PFSK-1 (cell line): ENCODE results near the gene GTF3C2.

Experiments
- FOXP2 ChIP-seq: optimal IDR thresholded peaks from 2 replicates; pipeline ENCODE3; 2011; ENCODE audit warnings: borderline replicate concordance, control low read depth, inconsistent platforms; ENCODE audit not compliant: insufficient read depth; ENCODE audit errors: extremely low read length, extremely low read depth
- POLR2AphosphoS5 ChIP-seq: IDR thresholded peaks from 2 replicates; pipeline ENCODE4 v1.6.1; 2012; ENCODE audit warnings: low read depth, mild to moderate bottlenecking, control low read depth, low read length, moderate library complexity
- SIN3A ChIP-seq: IDR thresholded peaks from 2 replicates; pipeline ENCODE4 v1.6.1; 2012; ENCODE audit warnings: mild to moderate bottlenecking, low read length, moderate library complexity, borderline replicate concordance; ENCODE audit not compliant: insufficient read depth
- TAF1 ChIP-seq: IDR thresholded peaks from 2 replicates; pipeline ENCODE4 v1.6.1; 2012; ENCODE audit warnings: low read length, control low read depth, borderline replicate concordance; ENCODE audit not compliant: insufficient read depth
- TF ChIP-seq, protein P1 (sequence below), 2 experiments: IDR thresholded peaks; 2 replicates each; pipeline versions ENCODE4 v1.6.1 to v1.8.0; 2011 to 2012; ENCODE audit warnings: low read depth in 2 of 2, low read length in 2 of 2, control low read depth in 1 of 2, inconsistent platforms in 1 of 2, mild to moderate bottlenecking in 1 of 2, moderate library complexity in 1 of 2; ENCODE audit not compliant: insufficient read depth in 1 of 2

Gene GTF3C2

DNA sequence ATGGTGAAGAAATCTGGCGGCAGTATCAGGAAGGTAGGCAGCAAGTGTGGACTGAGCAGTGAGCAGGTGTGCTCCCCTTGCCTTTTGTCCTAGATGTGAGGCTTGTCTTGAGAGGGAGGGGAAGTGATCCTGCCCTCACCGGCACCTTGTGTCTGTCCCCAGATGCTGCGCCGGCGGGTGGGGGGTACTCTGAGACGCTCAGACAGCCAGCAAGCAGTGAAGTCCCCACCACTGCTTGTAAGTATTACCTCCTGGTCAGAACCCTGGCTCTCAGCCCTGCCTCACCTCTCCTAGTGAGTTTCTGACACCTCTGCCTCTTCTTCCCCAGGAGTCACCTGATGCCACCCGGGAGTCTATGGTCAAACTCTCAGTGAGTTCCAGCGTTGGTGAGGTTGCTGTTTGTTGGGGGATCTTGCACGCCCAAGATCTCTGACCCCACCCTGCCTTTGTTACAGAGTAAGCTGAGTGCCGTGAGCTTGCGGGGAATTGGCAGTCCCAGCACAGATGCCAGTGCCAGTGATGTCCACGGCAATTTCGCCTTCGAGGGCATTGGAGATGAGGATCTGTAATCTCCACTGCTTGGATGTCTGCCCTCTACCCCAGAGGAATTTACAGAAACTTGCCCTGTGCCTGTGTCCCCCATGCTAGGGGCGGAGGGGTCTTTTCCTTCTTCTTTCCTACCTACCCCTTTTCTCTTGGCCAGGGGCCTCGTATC is 19.7 kb upstream of the GTF3C2 start:
- TF ChIP-seq SIN3A (no peak), POLR2AphosphoS5 (0 out of 2 replicates have a peak, but pooled peaks have one; percentile 2)

DNA sequence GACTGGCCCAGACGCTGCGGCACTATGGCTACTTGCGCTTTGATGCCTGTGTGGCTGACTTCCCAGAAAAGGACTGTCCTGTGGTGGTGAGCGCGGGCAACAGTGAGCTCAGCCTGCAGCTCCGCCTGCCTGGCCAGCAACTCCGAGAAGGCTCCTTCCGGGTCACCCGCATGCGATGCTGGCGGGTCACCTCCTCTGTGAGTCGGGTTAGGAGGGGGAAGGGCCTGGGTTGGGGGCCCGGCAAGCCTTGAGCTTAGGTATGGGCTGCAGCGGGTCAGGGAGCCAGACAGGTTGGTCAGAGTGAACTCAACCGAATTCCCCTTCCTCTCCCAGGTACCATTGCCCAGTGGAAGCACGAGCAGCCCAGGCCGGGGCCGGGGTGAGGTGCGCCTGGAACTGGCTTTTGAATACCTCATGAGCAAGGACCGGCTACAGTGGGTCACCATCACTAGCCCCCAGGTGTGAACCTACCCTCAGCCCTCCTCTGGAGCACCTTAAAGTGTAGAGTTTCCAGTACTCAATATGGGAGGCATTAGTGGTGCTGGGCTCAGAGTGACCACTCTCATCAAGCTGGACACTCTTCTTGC is 19.0 kb upstream of the GTF3C2 start:
- TF ChIP-seq SIN3A: no peak

DNA sequence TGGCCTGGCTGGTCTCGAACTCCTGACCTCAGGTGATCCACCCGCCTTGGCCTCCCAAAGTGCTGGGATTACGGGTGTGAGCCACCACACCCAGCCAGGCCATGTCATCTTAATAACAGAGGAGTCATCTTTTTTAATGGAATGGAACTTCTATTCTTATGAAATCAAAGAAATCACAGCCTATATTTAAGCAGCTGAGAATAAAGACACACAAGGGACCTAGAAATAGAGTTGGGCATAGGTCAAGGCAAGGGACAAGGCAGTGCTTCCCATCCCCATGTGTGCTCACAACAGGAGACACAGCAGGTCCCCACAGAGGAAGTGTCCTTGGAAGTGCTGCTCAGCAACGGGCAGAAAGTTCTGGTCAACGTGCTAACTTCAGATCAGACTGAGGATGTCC is 17.0 kb upstream of the GTF3C2 start:
- TF ChIP-seq FOXP2: no peak
- TF ChIP-seq TAF1: no peak
- TF ChIP-seq, protein P1, sequence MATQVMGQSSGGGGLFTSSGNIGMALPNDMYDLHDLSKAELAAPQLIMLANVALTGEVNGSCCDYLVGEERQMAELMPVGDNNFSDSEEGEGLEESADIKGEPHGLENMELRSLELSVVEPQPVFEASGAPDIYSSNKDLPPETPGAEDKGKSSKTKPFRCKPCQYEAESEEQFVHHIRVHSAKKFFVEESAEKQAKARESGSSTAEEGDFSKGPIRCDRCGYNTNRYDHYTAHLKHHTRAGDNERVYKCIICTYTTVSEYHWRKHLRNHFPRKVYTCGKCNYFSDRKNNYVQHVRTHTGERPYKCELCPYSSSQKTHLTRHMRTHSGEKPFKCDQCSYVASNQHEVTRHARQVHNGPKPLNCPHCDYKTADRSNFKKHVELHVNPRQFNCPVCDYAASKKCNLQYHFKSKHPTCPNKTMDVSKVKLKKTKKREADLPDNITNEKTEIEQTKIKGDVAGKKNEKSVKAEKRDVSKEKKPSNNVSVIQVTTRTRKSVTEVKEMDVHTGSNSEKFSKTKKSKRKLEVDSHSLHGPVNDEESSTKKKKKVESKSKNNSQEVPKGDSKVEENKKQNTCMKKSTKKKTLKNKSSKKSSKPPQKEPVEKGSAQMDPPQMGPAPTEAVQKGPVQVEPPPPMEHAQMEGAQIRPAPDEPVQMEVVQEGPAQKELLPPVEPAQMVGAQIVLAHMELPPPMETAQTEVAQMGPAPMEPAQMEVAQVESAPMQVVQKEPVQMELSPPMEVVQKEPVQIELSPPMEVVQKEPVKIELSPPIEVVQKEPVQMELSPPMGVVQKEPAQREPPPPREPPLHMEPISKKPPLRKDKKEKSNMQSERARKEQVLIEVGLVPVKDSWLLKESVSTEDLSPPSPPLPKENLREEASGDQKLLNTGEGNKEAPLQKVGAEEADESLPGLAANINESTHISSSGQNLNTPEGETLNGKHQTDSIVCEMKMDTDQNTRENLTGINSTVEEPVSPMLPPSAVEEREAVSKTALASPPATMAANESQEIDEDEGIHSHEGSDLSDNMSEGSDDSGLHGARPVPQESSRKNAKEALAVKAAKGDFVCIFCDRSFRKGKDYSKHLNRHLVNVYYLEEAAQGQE (IDR thresholded peaks at IDR 0.05; ENCODE audit: insufficient read depth in 1 of 2, low read depth in 2 of 2, low read length in 2 of 2): no peak
- TF ChIP-seq SIN3A: no peak
- no peak for TF ChIP-seq POLR2AphosphoS5

DNA sequence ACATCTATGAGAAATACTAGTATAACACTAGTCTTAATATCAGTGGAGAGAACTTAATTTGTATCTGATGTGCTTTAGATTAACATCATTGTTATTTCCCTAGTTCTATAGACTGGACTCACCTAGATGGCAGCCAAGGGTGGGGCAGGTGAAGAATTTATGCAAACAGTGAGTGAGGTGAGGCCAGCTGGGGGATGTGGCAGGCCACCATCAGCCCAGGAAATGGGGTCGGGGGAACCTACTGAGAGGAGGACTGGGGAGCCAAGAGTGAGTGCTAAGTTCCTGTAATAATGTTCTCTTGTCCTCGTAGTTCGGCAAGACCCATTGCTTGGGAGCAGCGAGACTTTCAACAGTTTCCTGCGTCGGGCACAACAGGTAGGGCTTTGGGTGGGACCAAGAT is 16.4 kb upstream of the GTF3C2 start:
- no peak for TF ChIP-seq SIN3A
- TF ChIP-seq, protein P1 (IDR thresholded peaks at IDR 0.05; ENCODE audit: insufficient read depth in 1 of 2, low read depth in 2 of 2, low read length in 2 of 2): no peak
- no peak for TF ChIP-seq POLR2AphosphoS5
- no peak for TF ChIP-seq TAF1
- TF ChIP-seq FOXP2: no peak

DNA sequence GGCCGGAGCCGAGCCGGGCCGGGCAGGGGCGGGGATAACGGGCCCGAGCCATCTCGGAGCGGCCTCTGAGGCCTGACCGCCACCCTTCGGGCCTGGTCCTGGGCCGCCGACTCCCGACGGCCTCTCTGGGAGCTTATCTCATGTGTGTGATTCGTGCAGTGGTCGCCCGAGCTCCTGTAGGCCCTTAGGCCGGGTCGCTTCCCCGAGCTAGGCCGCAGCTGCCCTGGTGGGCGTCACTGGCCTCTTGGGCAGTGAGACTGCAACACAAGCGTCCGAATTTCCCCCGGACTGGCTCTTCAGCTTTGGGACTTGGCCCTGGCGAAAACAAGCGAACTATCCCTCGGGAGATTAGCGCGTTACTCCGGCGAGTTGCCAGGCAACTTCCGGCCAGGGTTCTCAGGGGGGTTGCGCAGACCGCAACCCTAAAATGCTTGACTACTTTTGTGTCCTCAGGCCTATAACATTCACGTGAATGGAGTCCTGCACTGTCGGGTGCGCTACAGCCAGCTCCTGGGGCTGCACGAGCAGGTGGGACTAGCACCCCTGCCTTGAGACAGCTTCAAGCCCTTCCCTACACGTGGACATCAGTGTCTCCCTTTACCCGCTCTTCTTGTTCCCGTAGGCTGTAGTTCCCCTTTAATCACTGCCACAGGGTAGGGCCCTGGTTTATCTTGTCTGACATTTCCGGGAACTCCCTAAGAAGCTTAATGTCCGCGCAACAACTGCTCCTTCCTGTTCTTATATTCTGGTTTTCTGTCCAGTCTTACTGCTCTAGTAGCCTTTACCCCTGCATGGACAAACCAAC is 14.5 kb upstream of the GTF3C2 start:
- peak; percentile 74; the same call in 1 of the 2 replicates for TF ChIP-seq SIN3A
- TF ChIP-seq, protein P1 (IDR thresholded peaks at IDR 0.05; ENCODE audit: insufficient read depth in 1 of 2, low read depth in 2 of 2, low read length in 2 of 2): no peak
- TF ChIP-seq POLR2AphosphoS5: peak; percentile 59; the same call in 1 of the 2 replicates
- peak; percentile 59; the same call in 1 of the 2 replicates for TF ChIP-seq TAF1
- no peak for TF ChIP-seq FOXP2
